Thyroid gland (tissue), 4 donors: Measurements from ENCODE around the gene NTNG1. TPM values are rescaled to one million over a fixed set of nuclear protein-coding genes. Genes with fewer than 3 reads are reported as not detected.

Experiments
- DNase-seq, 2 donors: peaks; one replicate each; pipeline ENCODE4 v3.0.0-alpha.2; 2019
- H3K27ac ChIP-seq, 3 donors: fragments of 200-600 bp; sonication (generic); 1 replicate in 2 of 3; 2 replicates in 1 of 3; pipeline ENCODE4 v1.5.1; 2016 to 2019; ENCODE audit warnings: mild to moderate bottlenecking in 1 of 3, moderate library complexity in 1 of 3
- H3K27me3 ChIP-seq: fragments of 200-600 bp; sonication (generic); one replicate; pipeline ENCODE4 v1.5.1; 2019
- H3K36me3 ChIP-seq, 2 donors: fragments of 200-600 bp; sonication (generic); one replicate each; pipeline ENCODE4 v1.5.1; 2016 to 2019
- H3K4me1 ChIP-seq, 2 donors: fragments of 200-600 bp; sonication (generic); one replicate each; pipeline ENCODE4 v1.5.1; 2017 to 2019
- H3K4me3 ChIP-seq, 3 donors: fragments of 200-600 bp; sonication (generic); replicated peaks in 1 of 3; 1 replicate in 2 of 3; 2 replicates in 1 of 3; pipeline ENCODE4 v1.5.1; 2016; ENCODE audit warnings: mild to moderate bottlenecking in 1 of 3
- H3K9me3 ChIP-seq: fragments of 200-600 bp; sonication (generic); one replicate; pipeline ENCODE4 v1.5.1; 2017
- POLR2A ChIP-seq, 2 donors: fragments of 450-650 bp; IDR thresholded peaks; one replicate each; pipeline ENCODE4 v1.6.1; 2017; ENCODE audit warnings: antibody characterized with exemption in 2 of 2, mild to moderate bottlenecking in 2 of 2, moderate library complexity in 1 of 2
- WGBS, 2 donors: methylation state at CpG; one replicate each; pipeline ENCODE4 v1.1.5; 2017; 5-methylcytosine and 5-hydroxymethylcytosine counted together
- intact Hi-C: fragments of 100-400 bp; cut with DNase I; formaldehyde crosslinking; loops from one replicate; pipeline ENCODE4 v1.15.1; 2023
- total RNA-seq, 4 donors: library from RNA; depleted of rRNA; stranded (reverse); fragments of >200 nt; gene quantifications; one replicate each; pipeline ENCODE4 v1.2.3, GENCODE V29; 2016
- TF ChIP-seq, protein P1 (sequence below), 6 experiments: fragments of 200-600 bp in 3 of 6; fragments of 450-650 bp in 3 of 6; sonication (generic) in 3 of 6; IDR thresholded peaks; one replicate each; pipeline ENCODE4 v1.5.1; 2016 to 2019; ENCODE audit warnings: antibody characterized with exemption in 6 of 6, mild to moderate bottlenecking in 2 of 6, inconsistent platforms in 1 of 6, moderate library complexity in 1 of 6

Gene NTNG1
- total RNA-seq, 4 donors from 2014 or later = 0.33 to 0.56 (median 0.54) TPM; not detected in 1

DNA sequence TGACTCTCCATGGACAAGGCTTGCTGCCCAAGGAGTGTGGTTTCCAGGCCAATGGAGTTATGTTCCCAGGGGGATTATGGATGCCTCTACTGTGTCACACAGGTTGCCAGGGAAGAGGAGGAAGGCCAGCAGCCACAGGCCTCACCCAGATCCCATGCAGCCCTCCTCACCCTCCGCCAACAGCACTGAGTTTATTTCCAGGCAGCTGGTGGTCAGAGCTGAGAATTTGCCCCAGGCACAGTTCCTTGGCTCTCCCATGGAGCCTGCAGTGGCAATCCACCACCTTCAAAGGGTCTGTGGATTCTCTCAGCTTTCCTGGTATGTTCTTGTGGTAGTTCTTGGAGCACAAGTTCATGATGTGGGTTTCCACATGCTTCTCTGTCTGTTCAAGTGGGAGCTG, 79.2 kb downstream of the NTNG1 start:
- DNase-seq = no peak
- TF ChIP-seq, protein P1, sequence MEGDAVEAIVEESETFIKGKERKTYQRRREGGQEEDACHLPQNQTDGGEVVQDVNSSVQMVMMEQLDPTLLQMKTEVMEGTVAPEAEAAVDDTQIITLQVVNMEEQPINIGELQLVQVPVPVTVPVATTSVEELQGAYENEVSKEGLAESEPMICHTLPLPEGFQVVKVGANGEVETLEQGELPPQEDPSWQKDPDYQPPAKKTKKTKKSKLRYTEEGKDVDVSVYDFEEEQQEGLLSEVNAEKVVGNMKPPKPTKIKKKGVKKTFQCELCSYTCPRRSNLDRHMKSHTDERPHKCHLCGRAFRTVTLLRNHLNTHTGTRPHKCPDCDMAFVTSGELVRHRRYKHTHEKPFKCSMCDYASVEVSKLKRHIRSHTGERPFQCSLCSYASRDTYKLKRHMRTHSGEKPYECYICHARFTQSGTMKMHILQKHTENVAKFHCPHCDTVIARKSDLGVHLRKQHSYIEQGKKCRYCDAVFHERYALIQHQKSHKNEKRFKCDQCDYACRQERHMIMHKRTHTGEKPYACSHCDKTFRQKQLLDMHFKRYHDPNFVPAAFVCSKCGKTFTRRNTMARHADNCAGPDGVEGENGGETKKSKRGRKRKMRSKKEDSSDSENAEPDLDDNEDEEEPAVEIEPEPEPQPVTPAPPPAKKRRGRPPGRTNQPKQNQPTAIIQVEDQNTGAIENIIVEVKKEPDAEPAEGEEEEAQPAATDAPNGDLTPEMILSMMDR (IDR thresholded peaks at IDR 0.05) = no peak
- TF ChIP-seq POLR2A (IDR thresholded peaks at IDR 0.05) = no peak

DNA sequence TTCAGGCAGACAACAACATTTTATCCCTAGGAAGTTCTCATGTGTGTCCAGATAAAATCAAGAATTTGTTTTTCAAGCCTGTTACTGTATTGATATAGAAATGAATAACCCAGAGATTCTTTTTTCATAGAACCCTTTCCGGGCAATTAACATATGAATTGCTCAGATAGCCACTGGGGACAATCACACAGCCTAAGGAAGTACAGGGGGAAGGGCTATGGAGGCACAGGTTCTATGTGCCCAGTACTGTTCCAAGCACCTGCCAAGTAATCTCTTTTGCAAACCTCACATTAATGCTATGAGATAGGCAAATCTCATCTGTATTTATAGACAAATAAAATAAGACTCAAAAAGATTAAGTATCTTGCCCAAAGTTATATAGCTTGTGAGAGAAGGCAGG, 84.9 kb downstream of the NTNG1 start:
- Histone ChIP-seq H3K4me3 (no peak overlapping the region), H3K36me3 (no peaks in the 10 kb centered on the region), H3K27me3 (no peaks in the 10 kb centered on the region), H3K4me1 (no peaks in the 10 kb centered on the region), H3K9me3 (no peaks in the 10 kb centered on the region), H3K27ac (no peak overlapping the region)
- TF ChIP-seq POLR2A (IDR thresholded peaks at IDR 0.05) = no peak
- TF ChIP-seq, protein P1 (IDR thresholded peaks at IDR 0.05) = no peak
- WGBS, 2 donors = 89 to 90% methylated on average over 1 of the region's 1 CpG
- no peak for DNase-seq
- intact Hi-C loops = no loop called here

More for the DNA sequence above, 79.2 kb downstream of the NTNG1 start:
- Histone ChIP-seq H3K27ac (no peak overlapping the region), H3K27me3 (no peaks in the 10 kb centered on the region), H3K4me1 (no peaks in the 10 kb centered on the region), H3K4me3 (no peak overlapping the region), H3K36me3 (no peaks in the 10 kb centered on the region), H3K9me3 (no peaks in the 10 kb centered on the region)
- intact Hi-C loops = no loop called here
- WGBS, 2 donors = 100% methylated on average over 1 of the region's 1 CpG

DNA sequence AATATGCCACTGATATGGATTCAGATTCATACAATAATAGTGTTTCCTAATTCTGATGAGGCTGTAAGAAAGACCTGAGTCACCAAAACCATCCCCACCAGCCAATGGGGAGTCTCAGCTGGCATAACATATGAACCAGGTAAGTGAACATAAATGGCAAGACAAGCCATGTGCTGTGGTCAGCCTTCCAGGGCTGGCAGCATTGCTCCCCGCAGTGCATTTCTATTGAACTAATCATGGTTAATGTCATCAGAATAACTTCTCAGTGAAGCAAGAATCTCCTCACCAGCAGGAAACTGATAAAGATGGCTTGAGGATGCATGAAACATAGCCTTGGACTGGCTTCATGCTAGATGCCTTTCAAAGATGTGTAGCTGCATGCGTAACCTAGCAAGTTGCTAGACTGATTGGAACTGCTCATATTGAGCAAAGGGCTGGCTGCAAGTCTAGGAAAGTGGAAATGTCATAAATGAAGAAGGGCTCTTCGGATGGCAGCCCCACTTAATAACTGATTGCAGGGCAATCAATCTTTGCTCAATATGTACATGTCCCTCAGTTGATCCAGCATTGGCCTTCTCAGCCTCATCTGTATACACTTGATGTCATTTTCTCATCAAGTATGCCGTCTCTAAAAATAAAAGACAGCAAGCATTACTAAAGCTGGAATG, 88.0 kb downstream of the NTNG1 start:
- no peaks in the 10 kb centered on the region for H3K9me3 ChIP-seq
- no peak for TF ChIP-seq POLR2A (IDR thresholded peaks at IDR 0.05)
- TF ChIP-seq, protein P1 (IDR thresholded peaks at IDR 0.05) = no peak
- no peaks in the 10 kb centered on the region for H3K36me3 ChIP-seq
- no peak overlapping the region for H3K27ac ChIP-seq
- no peaks in the 10 kb centered on the region for H3K27me3 ChIP-seq
- DNase-seq = no peak
- intact Hi-C loops = no loop called here
- WGBS, 2 donors = 84 to 92% methylated on average over 4 of the region's 4 CpGs
- H3K4me1 ChIP-seq = no peaks in the 10 kb centered on the region
- H3K4me3 ChIP-seq = no peak overlapping the region

DNA sequence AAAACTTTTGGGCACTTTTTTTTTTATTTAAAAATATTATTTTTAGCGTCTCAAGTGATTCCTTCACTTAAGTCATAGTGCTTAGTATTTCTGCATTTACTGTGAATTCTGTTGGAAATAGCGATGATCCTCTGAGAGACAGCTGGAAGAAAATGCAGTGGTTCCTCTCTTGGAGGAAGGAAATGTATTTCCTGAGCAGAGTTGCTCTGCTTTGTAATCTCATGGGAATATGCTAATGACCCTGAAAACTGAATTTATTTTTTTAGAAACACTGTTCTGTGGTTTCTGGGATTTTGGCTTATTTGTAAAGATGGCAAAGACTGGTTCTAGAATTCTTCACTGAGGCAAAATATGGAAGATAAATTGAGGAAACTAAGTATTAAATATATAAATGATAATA, 88.9 kb downstream of the NTNG1 start:
- Histone ChIP-seq H3K9me3 (no peaks in the 10 kb centered on the region), H3K36me3 (no peaks in the 10 kb centered on the region), H3K27me3 (no peaks in the 10 kb centered on the region), H3K4me1 (no peaks in the 10 kb centered on the region), H3K27ac (no peak overlapping the region), H3K4me3 (no peak overlapping the region)
- 66 to 79% methylated on average over 2 of the region's 2 CpGs for WGBS, 2 donors
- intact Hi-C loops = no loop called here
- DNase-seq = no peak
- no peak for TF ChIP-seq POLR2A (IDR thresholded peaks at IDR 0.05)
- TF ChIP-seq, protein P1 (IDR thresholded peaks at IDR 0.05) = no peak

DNA sequence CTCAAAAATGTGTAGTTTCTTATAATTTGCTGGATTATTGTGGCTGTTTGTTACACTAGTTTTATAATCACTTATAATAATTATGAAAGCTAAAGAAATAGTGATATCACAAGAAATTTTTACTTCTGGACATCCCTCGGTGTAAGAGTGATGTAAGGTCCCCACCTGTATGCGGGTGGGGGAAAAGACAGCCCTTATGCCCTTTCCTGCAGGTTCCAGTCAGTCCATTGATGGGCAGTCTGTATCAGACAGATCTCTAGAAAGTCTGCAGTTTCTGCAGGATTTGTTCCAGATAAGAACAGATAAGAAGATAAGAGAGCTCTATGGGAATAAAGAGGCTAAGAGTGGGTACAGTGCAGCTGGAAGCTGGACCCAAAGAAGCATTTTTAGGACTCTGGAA, 89.3 kb downstream of the NTNG1 start:
- WGBS, 2 donors = 86 to 88% methylated on average over 2 of the region's 2 CpGs
- intact Hi-C loops = no loop called here
- H3K27me3 ChIP-seq = no peaks in the 10 kb centered on the region
- no peak overlapping the region for H3K27ac ChIP-seq
- DNase-seq = no peak
- no peaks in the 10 kb centered on the region for H3K4me1 ChIP-seq
- no peaks in the 10 kb centered on the region for H3K36me3 ChIP-seq
- no peaks in the 10 kb centered on the region for H3K9me3 ChIP-seq
- H3K4me3 ChIP-seq = no peak overlapping the region
- TF ChIP-seq, protein P1 (IDR thresholded peaks at IDR 0.05) = no peak
- no peak for TF ChIP-seq POLR2A (IDR thresholded peaks at IDR 0.05)
